Muscle layer of duodenum (tissue), 2 donors: Measurements from ENCODE around the gene NIBAN1.

ENCODE experiments used
- H3K27ac ChIP-seq: one replicate; pipeline ENCODE4 v1.7.0; 2013; ENCODE audit warnings: mild to moderate bottlenecking, low read length
- H3K27me3 ChIP-seq: one replicate; pipeline ENCODE4 v1.7.0; 2013; ENCODE audit warnings: low read depth, mild to moderate bottlenecking, control low read depth, low read length
- H3K36me3 ChIP-seq, 2 donors: one replicate each; pipeline ENCODE4 v1.7.0; 2013; ENCODE audit warnings: low read length in 2 of 2, control low read depth in 1 of 2, mild to moderate bottlenecking in 1 of 2; ENCODE audit not compliant: insufficient read depth in 2 of 2, control insufficient read depth in 1 of 2
- H3K4me1 ChIP-seq, 2 donors: one replicate each; pipeline ENCODE4 v1.7.0; 2013; ENCODE audit warnings: low read length in 2 of 2, mild to moderate bottlenecking in 2 of 2, control low read depth in 1 of 2, moderate library complexity in 1 of 2; ENCODE audit not compliant: insufficient read depth in 2 of 2, control insufficient read depth in 1 of 2
- H3K4me3 ChIP-seq, 2 donors: one replicate each; pipeline ENCODE4 v1.7.0; 2013; ENCODE audit warnings: low read length in 2 of 2, low read depth in 1 of 2, mild to moderate bottlenecking in 1 of 2
- H3K9me3 ChIP-seq, 2 donors: one replicate each; pipeline ENCODE4 v1.7.0; 2013; ENCODE audit warnings: low read length in 2 of 2, control low read depth in 1 of 2, mild to moderate bottlenecking in 1 of 2; ENCODE audit not compliant: control insufficient read depth in 1 of 2
- donor health status: healthy.

Gene NIBAN1

DNA sequence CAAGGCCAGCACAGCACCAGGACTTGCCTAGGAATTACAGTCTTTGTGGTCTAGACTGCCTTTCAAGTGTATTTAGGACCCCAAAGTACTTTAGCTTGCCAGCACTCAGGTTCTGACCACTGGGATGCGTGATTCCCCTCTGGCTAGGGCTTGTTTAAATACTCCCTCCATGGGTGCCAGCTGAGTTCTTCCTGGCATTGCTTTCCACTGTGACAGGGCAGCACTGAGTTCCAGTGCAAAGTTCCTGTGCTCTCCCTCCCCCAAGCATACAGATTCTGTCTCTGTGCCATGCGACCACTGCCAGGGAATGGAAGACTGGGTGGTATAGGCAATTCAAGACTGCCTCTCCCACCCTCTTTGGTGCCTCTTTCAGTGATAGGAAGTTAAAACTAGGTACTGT, 45.9 kb downstream of the NIBAN1 start:
- no peaks in the 10 kb centered on the region for H3K4me1 ChIP-seq
- H3K27ac ChIP-seq, result no peak overlapping the region
- no peaks in the 10 kb centered on the region for H3K36me3 ChIP-seq
- no peaks in the 10 kb centered on the region for H3K27me3 ChIP-seq
- no peaks in the 10 kb centered on the region for H3K9me3 ChIP-seq
- no peak overlapping the region for H3K4me3 ChIP-seq
